OCI-LY1 (cell line): ENCODE results near the gene FAM53B.

Source experiments
- H2AFZ ChIP-seq: fragments of 200-600 bp; sonication (generic), shearing (Covaris generic); 2 replicates; pipeline ENCODE4 v1.6.0; 2014; ENCODE audit warnings: antibody characterized with exemption, mild to moderate bottlenecking, low read length
- H3F3A ChIP-seq: fragments of 200-600 bp; sonication (generic), shearing (Covaris generic); 2 replicates; pipeline ENCODE4 v1.6.0; 2014; ENCODE audit warnings: mild to moderate bottlenecking, antibody characterized with exemption, low read length, moderate library complexity; ENCODE audit not compliant: insufficient read depth
- H3K27ac ChIP-seq: fragments of 200-600 bp; sonication (generic); 2 replicates; pipeline ENCODE4 v1.5.1; 2014; ENCODE audit warnings: low read length, mixed run types, mild to moderate bottlenecking, low read depth; ENCODE audit not compliant: poor library complexity, severe bottlenecking
- H3K27me3 ChIP-seq: fragments of 200-600 bp; sonication (generic); 2 replicates; pipeline ENCODE4 v1.6.0; 2014; ENCODE audit warnings: antibody characterized with exemption, mild to moderate bottlenecking, low read length, moderate library complexity; ENCODE audit not compliant: insufficient read depth
- H3K36me3 ChIP-seq: fragments of 200-600 bp; sonication (generic); 2 replicates; pipeline ENCODE4 v1.6.1; 2014; ENCODE audit warnings: mild to moderate bottlenecking, antibody characterized with exemption, low read length, moderate library complexity, mixed read lengths; ENCODE audit not compliant: insufficient read depth
- H3K4me1 ChIP-seq: fragments of 200-600 bp; sonication (generic); 2 replicates; pipeline ENCODE4 v1.5.1; 2014; ENCODE audit warnings: mild to moderate bottlenecking, low read length, moderate library complexity; ENCODE audit not compliant: insufficient read depth, severe bottlenecking
- H3K4me2 ChIP-seq: fragments of 200-600 bp; sonication (generic), shearing (Covaris generic); 2 replicates; pipeline ENCODE4 v1.6.1; 2014; ENCODE audit warnings: low read length
- H3K4me3 ChIP-seq: fragments of 200-600 bp; sonication (generic); 2 replicates; pipeline ENCODE4 v1.5.1; 2014; ENCODE audit warnings: low read length, low read depth, mild to moderate bottlenecking, mixed read lengths; ENCODE audit not compliant: poor library complexity, severe bottlenecking
- H3K79me2 ChIP-seq: fragments of 200-600 bp; shearing (Covaris generic); 2 replicates; pipeline ENCODE4 v1.6.1; 2016; ENCODE audit warnings: mixed run types, low read length, mixed read lengths; ENCODE audit not compliant: insufficient read depth
- H3K9ac ChIP-seq: fragments of 200-600 bp; sonication (generic), shearing (Covaris generic); 2 replicates; pipeline ENCODE4 v1.6.1; 2014; ENCODE audit warnings: mild to moderate bottlenecking, low read length, mixed read lengths
- H3K9me2 ChIP-seq: fragments of 200-600 bp; sonication (generic), shearing (Covaris generic); 2 replicates; pipeline ENCODE4 v1.6.1; 2014; ENCODE audit warnings: low read depth, mild to moderate bottlenecking, low read length, mixed read lengths
- H3K9me3 ChIP-seq: fragments of 200-600 bp; shearing (Covaris generic); 2 replicates; pipeline ENCODE4 v1.6.1; 2014; ENCODE audit warnings: low read length, mixed read lengths
- H4K20me1 ChIP-seq: fragments of 200-600 bp; sonication (generic), shearing (Covaris generic); 2 replicates; pipeline ENCODE4 v1.6.0; 2016; ENCODE audit warnings: mild to moderate bottlenecking, low read length; ENCODE audit not compliant: insufficient read depth
- CTCF ChIP-seq: fragments of 200-600 bp; sonication (generic), shearing (Covaris generic); IDR thresholded peaks from 2 replicates; pipeline ENCODE4 v1.5.1; 2017; ENCODE audit warnings: mild to moderate bottlenecking, antibody characterized with exemption, low read length, moderate library complexity, mixed read lengths
- EZH2 ChIP-seq: fragments of 200-600 bp; sonication (generic), shearing (Covaris generic); IDR thresholded peaks from 2 replicates; pipeline ENCODE4 v1.8.0; 2017; ENCODE audit warnings: borderline replicate concordance, mixed run types, mild to moderate bottlenecking, antibody characterized with exemption, low read length, moderate library complexity, mixed read lengths

FAM53B gene

GRCh38 chr10:124732931-124733570 lies 11.1 kb downstream of the FAM53B start:
- TF ChIP-seq CTCF, result no peak
- TF ChIP-seq EZH2, result no peak
- H3F3A ChIP-seq, result peaks cover 2% of the 10 kb centered on the region; the same call in 1 of the 2 replicates
- no peaks in the 10 kb centered on the region for H3K27me3 ChIP-seq
- no peak overlapping the region for H3K4me3 ChIP-seq
- no peak overlapping the region for H2AFZ ChIP-seq
- H3K9me2 ChIP-seq, result no peaks in the 10 kb centered on the region
- H3K79me2 ChIP-seq, result peaks cover 33% of the 10 kb centered on the region
- peak overlapping the region; percentile 86 for H3K27ac ChIP-seq
- peaks cover 85% of the 10 kb centered on the region for H3K4me1 ChIP-seq
- no peaks in the 10 kb centered on the region for H3K9me3 ChIP-seq
- H4K20me1 ChIP-seq, result no peaks in the 10 kb centered on the region
- peak overlapping the region; percentile 24; the same call in 1 of the 2 replicates for H3K9ac ChIP-seq
- no peak overlapping the region; the same call in 1 of the 2 replicates for H3K4me2 ChIP-seq
- peaks cover 41% of the 10 kb centered on the region for H3K36me3 ChIP-seq

GRCh38 chr10:124731551-124731950 lies 12.6 kb downstream of the FAM53B start:
- H4K20me1 ChIP-seq, result no peaks in the 10 kb centered on the region
- no peak overlapping the region for H3K9ac ChIP-seq
- H3K79me2 ChIP-seq, result peaks cover 38% of the 10 kb centered on the region
- H3K27me3 ChIP-seq, result no peaks in the 10 kb centered on the region
- H2AFZ ChIP-seq, result no peak overlapping the region
- no peaks in the 10 kb centered on the region for H3K9me2 ChIP-seq
- TF ChIP-seq EZH2 (no peak), CTCF (no peak)
- H3K27ac ChIP-seq, result no peak overlapping the region
- H3F3A ChIP-seq, result peaks cover 2% of the 10 kb centered on the region; the same call in 1 of the 2 replicates
- no peak overlapping the region for H3K4me3 ChIP-seq
- H3K9me3 ChIP-seq, result no peaks in the 10 kb centered on the region
- H3K4me2 ChIP-seq, result no peak overlapping the region
- H3K36me3 ChIP-seq, result peaks cover 46% of the 10 kb centered on the region
- H3K4me1 ChIP-seq, result peaks cover 85% of the 10 kb centered on the region

GRCh38 chr10:124730790-124731189 lies 13.4 kb downstream of the FAM53B start:
- Histone ChIP-seq H3K27ac (no peak overlapping the region), H3K9me2 (no peaks in the 10 kb centered on the region), H3K4me3 (no peak overlapping the region), H3K27me3 (no peaks in the 10 kb centered on the region), H3K4me1 (peaks cover 85% of the 10 kb centered on the region), H3K79me2 (peaks cover 43% of the 10 kb centered on the region), H3K9ac (no peak overlapping the region), H2AFZ (no peak overlapping the region), H3K4me2 (no peak overlapping the region), H3K9me3 (no peaks in the 10 kb centered on the region), H4K20me1 (no peaks in the 10 kb centered on the region), H3F3A (peaks cover 2% of the 10 kb centered on the region; the same call in 1 of the 2 replicates), H3K36me3 (peaks cover 50% of the 10 kb centered on the region)
- no peak for TF ChIP-seq CTCF
- no peak for TF ChIP-seq EZH2
